Activated CD4-positive, alpha-beta T cell treated with anti-CD3 and anti-CD28 coated beads for 4 hours (primary cell): ENCODE measurements around the gene BATF2.
"Not testable (repeated sequence)": the region's sequence is repeated elsewhere in the genome, so short reads cannot be mapped to it uniquely, and the experiment has no call there.

ENCODE experiments used
- DNase-seq, 2 donors: peaks; one replicate each; pipeline ENCODE4 v3.0.0-alpha.2; 2020

BATF2 gene, protein sequence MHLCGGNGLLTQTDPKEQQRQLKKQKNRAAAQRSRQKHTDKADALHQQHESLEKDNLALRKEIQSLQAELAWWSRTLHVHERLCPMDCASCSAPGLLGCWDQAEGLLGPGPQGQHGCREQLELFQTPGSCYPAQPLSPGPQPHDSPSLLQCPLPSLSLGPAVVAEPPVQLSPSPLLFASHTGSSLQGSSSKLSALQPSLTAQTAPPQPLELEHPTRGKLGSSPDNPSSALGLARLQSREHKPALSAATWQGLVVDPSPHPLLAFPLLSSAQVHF

DNA sequence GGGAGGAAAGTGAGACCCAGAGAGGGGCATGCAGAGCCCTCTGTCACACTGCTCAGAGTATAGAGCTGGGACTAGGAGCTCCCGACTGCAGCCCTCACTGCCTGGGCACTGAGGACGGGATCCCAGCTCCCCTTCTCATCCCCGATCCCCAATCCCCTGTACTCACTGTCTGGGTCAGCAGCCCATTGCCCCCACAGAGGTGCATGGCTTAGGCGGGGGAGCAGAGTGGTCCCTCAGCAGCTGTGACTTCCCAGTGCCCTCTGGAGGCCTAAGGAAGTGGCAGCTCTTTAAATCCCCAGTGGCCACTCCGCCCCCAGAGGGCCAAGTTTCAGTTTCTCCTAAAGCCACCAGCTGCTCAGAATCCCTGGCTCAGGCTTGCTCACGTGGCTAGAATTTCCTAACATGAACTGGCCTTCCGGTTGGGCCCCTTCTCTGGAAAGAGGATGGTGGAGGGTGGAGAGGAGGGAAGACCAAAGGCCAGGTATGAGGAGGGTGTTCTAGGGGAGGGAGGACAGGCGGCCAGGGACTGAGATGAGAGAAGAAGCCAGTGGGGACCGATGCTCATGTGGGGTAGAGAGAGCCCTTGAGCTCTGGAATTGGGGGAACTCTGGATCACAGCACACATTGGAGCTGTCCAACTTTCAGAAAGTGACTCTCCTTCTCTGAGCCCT, at the start of gene BATF2:
TSS of gene BATF2 (minus strand) at position 262 of the 671 bp plus-strand sequence. CDS start at position 205, 57 bp downstream.
- no peak for DNase-seq

DNA sequence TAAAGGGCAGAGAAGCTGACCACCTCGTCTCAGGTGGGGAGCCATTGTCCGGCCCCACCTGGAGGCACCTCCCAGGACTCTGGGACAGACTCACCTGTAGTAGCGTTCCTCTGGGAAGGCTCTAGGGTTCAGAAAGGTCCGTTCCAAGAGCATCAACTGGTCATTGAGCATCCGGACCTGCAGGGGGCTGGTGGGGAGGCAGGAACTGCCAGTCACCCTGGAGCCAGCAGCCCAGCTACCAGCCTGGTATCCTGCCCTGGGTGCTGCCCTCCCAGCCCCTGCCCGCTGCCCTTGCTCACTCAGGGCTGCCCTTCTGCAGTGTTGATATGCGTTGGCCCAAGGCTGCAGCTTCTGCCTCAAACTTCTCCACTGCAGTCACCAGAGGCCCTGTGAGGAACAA, 49.0 kb upstream of the BATF2 start:
- DNase-seq: no peak

DNA sequence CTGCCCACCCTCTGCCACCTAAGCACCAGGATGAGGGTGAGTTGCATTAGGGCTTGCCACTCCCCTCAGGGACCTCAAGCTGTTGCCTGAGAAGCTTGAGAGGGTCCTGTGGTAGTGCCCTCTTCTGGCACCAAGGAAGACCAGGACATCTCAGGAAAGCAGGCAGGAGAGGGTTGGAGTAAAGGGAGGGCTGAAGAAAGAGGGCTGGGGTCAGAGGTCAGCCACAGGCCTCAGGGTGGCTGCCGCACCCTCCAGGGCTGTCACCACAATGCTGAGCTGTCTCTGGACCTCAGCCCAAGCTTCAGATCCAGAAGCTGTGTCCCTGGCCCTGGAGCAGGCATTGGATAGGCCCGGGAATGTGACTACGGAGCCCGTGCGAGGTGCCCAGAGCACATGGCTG, 48.3 kb upstream of the BATF2 start:
- DNase-seq: no peak

DNA sequence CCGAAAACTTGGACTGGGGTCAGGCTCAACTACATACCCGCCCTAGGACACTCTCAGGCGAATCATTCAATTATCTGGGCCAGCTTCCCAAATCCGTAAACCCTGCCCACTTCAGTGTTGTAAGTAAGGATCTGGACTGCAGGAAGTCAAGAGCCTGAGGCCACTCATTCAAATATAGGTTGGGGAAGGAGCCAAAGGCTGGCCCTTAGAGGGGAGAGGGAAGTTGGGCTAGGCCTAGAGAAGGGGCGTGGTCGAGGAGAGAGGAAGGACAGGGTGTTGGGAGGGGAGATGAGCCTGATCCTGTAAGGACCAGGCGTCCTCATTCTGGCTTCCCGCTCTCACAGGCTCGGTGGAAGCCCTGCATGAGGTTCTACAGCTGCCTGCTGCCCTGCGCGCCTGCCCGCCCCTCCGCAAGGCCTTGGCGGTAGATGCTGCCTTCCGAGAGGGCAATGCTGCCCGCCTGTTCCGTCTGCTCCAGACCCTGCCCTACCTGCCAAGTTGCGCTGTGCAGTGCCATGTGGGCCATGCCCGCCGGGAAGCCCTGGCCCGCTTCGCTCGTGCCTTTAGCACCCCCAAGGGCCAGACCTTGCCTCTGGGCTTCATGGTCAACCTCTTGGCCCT, 47.2 kb upstream of the BATF2 start:
- no peak for DNase-seq

DNA sequence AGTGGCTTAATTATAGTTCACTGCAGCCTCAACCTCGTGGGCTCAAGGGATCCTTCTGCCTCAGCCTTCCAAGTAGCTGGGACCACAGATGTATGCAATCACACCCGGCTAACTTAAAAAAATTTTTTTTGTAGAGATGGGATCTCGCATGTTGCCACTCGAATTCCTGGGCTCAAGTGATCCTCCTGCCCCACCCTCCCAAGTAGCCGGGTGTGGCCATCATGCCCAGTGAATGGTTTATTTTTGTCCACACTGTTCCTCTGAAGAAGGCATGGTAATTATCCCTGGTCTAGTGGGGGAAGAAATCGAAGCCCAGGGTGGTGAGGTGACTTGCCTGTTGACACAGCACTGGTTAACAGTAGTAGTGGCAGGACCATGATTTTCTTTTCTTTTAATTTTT, 46.1 kb upstream of the BATF2 start:
- no peak for DNase-seq

DNA sequence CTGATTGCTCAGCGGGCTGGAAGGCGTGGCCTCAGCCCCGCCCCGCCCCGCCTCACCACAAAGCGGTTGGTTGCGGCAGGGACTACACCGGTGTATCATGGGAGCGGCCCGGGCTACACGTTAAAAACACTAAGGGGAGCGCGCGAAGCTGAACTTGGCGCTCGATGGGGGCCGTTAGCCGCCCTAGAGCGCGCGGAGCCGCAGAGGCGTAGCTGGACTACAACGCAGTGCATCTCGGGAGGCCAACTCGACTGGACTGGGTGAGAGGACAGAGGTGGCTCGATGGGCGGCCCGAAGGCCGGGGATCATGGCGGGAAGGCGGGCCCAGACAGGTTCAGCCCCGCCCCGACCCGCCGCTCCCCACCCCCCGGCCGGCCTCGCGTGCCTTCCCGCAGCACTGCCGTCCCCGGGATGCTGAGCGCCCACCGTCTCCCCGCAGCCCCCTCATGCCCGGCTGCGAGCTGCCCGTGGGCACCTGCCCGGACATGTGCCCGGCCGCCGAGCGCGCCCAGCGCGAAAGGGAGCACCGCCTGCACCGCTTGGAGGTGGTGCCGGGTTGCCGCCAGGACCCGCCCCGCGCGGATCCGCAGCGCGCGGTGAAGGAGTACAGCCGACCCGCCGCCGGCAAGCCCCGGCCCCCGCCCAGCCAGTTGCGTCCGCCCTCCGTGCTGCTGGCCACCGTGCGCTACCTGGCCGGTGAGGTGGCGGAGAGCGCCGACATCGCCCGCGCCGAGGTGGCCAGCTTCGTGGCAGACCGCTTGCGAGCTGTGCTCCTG, 44.3 kb upstream of the BATF2 start, which contains the start of gene SAC3D1:
TSS of gene SAC3D1 (plus strand) at position 364 of the 776 bp plus-strand sequence. CDS start at position 447, 83 bp downstream.
- peak; percentile 80 to 86 for DNase-seq

DNA sequence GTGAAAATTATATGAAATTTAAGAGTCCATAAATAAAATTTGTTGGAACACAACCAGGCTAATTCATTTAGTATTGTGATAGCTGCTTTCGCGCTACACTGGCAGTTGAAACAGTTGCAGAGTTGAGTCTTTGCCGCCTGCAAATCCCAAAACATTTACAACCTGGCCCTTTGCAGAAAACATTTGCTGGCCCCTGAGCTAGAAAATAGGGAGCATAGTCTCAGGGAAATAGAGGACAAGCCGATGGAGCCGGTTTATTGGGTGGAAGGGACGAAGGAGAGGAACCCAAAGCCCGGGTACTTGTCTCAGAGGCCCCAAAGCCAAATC, 43.7 kb upstream of the BATF2 start:
- DNase-seq: no peak

DNA sequence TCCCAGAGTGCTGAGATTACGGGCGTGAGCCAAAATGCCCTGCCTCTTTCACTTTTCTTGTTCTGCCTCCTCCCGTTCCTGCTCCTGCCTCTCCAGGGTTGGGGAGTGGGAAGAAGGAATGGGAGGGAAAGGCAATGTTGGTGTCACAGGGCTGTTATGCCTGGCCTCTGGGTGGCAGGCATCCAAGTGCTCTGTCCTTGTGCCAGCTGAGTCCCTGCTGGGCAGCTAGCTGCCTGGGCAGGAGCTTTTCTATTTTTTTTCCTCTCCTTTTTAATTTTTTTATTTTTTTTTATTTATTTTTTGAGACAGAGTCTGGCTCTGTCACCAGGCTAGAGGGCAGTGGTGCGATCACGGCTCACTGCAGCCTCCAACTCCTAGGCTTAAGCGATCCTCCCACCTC, 40.2 kb upstream of the BATF2 start:
- no peak for DNase-seq

DNA sequence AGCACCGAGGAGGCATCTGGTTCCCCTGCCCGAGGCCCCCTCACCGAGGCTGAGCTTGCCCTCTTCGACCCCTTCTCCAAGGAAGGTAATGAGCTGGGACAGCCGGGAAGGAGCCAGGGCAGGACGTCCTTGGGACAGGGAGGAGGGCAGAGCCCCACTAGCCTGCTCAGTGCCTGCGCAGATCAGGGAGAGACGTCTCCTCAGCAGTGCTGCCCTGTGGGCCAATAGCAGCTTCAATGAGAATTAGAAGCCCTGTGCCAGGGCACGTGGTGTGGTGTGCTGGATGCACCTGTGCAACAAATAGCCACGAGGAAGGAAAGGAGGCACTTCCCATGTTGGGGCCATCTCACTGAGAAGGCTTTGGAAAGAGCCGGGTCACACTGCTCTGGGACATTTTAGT, 38.8 kb upstream of the BATF2 start:
- DNase-seq: no peak

DNA sequence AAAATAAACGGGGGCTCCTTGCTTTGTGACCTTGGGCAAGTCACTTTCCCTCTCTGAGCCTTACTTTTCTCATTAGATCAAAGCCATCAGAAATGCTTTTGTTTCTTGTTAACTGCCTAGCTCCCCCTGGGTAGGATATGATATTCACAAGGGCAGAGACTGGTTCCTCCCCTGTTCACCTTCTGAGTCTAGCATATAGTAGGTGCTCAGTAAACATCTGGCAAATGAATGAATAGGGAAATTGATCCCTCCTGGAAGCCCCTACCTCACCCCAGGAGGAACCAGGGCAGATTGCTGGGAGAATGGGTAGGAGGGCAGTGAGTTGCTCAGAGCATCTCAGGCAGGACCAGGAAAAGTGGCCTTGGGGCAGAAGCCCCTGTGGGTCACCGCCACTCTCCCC, 37.7 kb upstream of the BATF2 start:
- no peak for DNase-seq

DNA sequence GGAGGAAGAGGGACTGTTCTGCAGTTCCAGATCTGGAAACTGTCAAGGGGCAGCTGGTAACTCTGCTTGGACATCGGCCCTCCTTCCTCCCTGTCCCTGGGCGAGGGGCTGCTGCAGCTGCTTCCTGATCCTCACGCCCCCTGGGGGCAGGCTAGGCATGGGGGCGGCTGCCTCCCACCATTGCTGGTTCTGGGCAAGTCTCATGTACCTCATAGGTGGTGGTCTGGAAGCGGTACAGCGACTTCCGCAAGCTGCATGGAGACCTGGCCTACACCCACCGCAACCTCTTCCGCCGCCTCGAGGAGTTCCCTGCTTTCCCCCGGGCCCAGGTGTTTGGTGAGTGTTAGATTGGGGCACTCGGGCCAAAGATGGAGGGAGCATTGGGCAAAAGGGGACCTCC, 35.4 kb upstream of the BATF2 start:
- DNase-seq: no peak

DNA sequence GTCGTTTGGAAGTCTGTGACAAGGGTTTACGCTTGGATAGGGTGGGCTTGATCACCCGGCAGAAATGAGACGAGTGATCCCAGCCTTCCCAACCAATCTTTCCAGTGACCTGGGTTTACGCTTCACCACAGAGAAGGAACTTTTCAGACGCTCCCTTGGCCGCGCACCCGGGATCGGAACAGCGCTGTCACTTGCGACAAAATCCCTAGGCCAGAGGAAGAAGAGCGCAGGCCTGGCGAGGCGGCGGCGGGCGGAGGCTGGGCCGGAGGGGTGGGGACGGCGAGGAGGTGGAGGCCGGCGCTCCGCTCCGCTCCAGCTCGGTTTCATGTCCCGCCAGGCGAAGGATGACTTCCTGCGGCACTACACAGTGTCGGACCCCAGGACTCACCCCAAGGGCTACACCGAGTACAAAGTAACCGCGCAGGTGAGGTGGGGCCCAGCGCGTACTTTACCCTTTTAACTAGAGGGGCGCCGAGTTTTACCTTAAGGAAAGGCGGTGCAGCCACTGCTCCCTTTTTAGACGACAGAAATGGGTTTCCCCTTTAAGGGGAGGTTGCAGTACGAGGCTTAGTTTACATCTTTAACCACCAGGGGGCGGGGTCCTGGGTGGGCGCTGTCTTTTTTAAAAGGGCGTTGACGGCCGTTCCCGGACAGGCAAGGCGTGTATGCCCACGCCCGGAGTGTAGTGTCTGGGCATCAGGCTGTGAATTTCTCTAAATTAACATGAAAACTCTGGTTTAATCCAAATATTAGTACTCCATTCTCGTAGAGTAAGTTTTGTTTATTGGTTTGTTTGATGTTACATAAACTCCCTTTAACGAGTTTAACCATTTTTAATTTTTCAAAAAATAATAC, 30.7 kb upstream of the BATF2 start, which contains the start of gene SNX15:
TSS of gene SNX15 (plus strand) at position 227 of the 855 bp plus-strand sequence. CDS start at position 326, 99 bp downstream.
- peak; percentile 89 to 91 for DNase-seq

DNA sequence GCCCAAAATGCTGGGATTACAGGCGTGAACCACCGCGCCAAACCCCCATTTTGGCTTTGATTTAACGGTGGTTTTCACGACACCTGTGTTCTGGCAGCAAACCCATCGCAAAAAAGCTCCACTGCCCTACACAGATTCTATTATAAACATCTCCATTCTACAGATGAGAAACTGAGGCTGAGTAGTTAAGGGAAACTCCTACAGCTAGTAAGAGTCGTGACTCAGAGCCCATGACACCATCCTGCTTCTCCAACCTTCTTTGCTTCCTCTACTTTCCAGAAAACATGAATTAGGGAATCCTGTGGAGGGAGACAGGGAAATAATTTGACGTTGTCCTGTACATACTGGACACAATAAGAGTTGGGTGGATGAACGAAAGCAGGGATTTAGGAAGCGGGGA, 30.0 kb upstream of the BATF2 start:
- DNase-seq: no peak

DNA sequence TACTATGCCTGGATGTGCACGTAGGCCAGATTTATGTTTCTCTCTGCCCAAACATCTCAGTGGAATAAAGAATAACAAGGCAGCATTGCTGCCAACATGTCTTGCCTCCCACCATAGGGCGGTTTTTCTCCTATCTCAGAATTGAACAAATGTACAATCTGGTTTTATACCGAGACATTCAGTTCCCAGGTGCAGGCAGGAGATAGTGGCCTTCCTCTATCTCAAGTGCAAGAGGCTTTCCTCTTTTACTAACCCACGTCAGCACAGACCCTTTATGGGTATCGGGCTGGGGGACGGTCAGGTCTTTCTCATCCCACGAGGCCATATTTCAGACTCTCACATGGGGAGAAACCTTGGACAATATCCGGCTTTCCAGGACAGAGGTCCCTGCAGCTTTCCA, 26.7 kb upstream of the BATF2 start:
- not testable (repeated sequence) for DNase-seq

DNA sequence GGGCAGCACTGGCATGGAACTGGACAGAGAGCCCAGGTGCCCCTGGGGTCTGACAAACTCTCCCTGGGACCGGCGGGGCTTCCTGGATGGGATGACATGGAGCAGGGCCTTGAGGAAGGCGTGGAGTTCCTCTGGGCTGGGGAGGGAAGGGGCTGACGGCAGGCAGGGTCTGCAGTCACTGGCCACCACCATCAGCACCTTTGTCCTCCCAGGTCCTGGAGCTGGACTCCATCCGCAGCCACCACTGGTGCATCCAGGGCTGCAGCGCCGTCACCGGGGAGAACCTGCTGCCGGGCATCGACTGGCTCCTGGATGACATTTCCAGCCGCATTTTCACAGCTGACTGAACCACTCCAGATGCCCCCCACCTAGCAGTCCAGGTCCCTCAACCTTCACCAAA, 24.7 kb upstream of the BATF2 start:
- no peak for DNase-seq

DNA sequence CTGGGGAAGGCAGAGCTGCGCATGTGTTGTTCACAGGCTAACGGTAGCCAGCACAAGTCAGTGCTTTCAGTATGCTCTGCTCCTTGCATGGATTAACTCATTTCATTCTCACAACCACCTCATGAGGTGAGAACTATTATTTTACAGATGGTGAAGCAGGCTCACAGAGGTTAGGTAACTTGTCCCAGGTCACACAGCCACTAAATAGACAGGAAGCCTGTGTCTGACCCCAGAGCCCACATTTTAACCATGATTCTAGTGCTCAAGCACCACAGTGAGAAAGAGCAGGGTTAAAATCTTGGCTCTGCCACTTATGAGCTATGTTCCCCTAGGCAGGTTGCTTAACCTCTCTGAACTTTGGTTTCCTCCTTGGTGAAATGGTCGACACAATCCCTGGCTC, 24.2 kb upstream of the BATF2 start:
- no peak for DNase-seq

DNA sequence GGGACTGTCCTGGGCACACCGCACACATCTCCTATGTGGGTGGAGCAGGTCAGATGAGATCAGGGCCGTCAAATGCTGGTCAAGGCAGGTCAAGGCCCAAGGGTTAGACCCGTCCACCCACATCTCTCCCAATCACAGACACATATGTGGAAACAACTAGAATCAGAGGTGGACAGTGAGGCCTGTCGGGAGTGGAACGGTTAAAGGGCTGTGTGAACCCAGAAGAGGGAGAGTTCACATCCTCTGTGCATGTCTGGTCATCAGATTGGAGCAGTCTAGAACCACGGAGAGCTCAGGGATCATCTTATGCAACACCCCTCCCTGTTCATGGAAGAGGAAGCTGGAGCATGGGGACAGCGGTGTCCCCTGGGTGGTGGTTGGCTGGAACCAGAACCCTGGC, 23.1 kb upstream of the BATF2 start:
- no peak for DNase-seq

DNA sequence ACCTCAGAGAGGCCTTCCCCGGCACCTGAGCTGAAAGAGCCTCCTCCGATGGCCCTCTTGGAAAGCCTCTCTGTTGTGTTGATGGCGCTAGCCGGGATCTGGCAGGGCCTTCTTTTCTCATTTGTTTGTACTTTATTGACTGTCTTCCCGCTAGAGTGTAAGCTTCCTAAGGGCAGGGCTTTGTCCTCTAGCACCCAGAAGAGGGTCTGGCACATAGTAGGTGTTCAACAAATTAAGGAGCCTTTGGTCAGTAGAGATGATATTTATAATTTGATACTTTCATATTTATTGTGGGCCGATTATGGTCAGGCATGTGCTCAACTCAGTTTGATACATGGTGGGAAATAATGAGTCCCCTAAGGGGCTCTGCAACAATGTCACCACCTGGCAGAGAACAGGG, 21.2 kb upstream of the BATF2 start:
- no peak for DNase-seq

DNA sequence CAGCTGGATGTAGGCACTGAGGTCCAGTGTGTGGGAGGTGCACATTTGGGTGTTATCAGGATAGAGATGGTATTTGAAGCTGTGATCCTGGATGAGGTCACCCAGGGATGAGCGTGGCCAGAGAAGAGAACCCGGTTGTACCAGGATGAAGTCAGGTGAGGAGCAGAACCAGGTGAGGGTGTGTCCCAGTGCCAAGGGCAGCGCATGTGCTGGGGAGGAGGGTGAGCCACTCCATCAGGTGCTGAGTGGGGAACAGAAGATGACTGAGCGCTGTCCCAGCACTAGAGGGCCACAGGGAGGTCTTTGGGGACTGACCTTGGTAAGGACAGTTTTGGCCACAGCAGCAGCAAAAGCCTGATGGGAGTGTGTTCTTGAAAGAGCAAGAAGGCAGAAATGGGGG, 19.9 kb upstream of the BATF2 start:
- DNase-seq: no peak

DNA sequence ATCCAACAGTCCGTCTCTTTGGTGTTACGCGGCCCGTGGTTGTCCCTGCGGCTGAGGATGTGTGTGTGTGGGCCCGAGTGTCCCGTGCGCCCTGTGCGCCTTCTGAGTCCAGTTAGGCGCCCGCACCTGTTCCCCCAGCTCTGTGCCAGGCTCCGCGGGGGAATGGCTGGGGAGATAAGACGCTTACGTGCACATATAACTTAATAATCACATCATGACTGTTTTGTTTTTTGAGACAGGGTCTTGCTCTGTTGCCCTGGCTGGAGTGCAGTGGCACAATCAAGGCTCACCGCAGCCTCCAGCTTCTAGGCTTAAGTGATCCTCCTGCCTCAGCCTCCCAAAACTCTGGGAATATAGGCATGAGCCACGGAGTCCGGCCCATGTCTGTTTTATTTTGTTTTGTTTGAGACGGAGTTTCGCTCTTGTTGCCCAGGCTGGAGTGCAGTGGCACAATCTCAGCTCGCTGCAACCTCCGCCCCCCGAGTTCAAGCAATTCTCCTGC, 18.0 kb upstream of the BATF2 start:
- no peak for DNase-seq

DNA sequence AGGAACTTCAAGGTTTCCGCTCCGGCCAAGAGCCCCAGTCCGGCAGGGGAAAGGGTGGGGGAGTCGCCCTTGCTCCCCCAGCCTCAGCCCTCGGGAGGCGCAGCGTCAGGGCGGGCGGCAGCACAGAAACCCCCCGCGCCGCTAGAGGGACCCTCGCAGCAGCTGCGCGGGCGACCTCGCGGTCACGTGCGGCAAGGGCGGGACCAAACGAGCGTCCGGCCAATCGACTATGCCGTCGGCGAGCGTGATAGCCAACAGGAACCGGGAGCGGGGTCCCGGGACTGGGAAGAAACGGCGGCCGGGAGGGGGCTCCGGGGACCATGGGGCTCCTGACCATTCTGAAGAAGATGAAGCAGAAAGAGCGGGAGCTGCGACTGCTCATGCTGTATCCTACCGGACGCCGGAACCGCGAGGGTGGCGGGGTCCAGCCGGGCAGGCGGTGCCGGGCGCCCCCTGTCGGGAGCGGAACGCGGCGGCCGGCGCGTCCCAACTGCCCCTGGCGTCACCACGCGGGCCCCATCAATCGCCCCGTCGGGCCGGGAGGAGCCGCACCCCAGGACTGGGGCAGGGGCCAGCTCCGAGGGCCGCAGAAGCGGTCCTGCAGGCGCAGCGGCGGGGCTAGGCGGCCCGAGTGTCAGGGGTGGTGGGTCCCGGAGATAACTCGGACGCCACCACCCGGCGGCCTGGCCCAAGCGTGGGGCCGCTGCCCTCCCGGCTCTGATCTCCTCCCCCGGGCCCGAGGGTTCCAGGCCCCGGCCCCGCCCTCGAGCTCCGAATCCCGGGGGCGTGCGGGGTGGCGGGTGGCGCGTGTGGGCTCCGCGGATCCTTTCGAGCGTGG, 17.3 kb upstream of the BATF2 start, which contains the start of gene ARL2:
TSS of gene ARL2 (plus strand) at position 273 of the 838 bp plus-strand sequence. CDS start at position 321, 48 bp downstream.
- DNase-seq: peak; percentile 78 to 87
